HCT116 (cell line): ENCODE results near the gene CYP26B1.

Experiments
- EZH2 ChIP-seq: fragments of 200-600 bp; sonication (generic); IDR thresholded peaks from 2 replicates; pipeline ENCODE4 v1.6.1; 2017; ENCODE audit warnings: antibody characterized with exemption, mixed run types
- YY1 ChIP-seq: IDR thresholded peaks from 2 replicates; pipeline ENCODE4 v1.6.1; 2011; ENCODE audit warnings: low read length, low read depth, moderate library complexity, mild to moderate bottlenecking; ENCODE audit not compliant: insufficient replicate concordance; ENCODE audit errors: extremely low read depth
- ZNF274 ChIP-seq: fragments of 200-500 bp; sonication (Bioruptor generic); IDR thresholded peaks from 2 replicates; pipeline ENCODE4 v1.6.1; 2014; ENCODE audit warnings: mild to moderate bottlenecking, low read depth, low read length, inconsistent platforms
- TF ChIP-seq, protein P1 (sequence below), 3 experiments: fragments of 200-600 bp in 1 of 3; sonication (generic) in 1 of 3; IDR thresholded peaks in 2 of 3; conservative IDR thresholded peaks in 1 of 3; 2 replicates each; pipeline ENCODE4 v1.5.1; 2012 to 2017; ENCODE audit warnings: low read depth in 2 of 3, low read length in 2 of 3, antibody characterized with exemption in 1 of 3, borderline replicate concordance in 1 of 3, control low read depth in 1 of 3, mild to moderate bottlenecking in 1 of 3, mixed read lengths in 1 of 3, mixed run types in 1 of 3, moderate library complexity in 1 of 3; ENCODE audit not compliant: insufficient read depth in 1 of 3

DNA sequence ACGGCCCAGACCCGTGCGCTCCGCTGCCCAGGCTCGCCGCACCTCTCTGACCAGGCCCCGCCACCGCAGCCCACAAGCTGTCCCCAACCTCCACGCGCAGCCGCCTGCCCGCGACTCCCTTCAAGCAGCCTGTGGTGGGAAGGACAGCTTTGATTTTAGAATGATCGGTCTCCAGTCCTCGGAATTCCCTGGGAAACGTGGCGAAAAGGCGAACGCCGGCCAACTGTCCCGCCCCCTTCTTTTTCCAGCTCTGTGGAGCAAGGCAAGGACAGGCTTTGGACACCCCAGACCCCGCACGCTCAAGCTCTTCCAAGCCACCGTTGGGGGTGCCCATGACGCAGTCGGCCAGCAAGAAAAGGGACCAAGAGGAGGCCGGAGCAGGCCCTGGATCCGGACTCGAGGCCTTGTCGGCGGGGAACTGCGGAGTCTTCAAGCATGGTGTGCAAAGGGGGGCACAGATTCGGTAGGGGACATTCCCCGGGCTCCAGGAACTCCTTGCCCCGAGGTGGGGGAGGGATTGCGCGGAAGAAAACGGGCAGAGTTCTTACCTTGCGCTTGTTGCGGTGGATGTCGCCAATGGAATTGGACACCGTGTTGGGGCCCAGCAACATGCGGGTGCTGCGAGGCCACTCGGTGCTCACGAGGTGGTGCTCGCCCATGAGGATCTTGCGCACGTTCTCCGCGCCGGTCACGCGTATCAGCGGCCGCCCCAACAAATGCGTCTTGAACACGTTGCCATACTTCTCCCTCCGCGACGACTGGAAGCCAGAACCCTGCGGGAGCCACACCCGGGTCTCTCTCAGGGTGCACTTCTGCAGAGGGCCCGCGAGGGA lies 4.0 kb downstream of the CYP26B1 start:
- no peak for TF ChIP-seq EZH2
- TF ChIP-seq, protein P1, sequence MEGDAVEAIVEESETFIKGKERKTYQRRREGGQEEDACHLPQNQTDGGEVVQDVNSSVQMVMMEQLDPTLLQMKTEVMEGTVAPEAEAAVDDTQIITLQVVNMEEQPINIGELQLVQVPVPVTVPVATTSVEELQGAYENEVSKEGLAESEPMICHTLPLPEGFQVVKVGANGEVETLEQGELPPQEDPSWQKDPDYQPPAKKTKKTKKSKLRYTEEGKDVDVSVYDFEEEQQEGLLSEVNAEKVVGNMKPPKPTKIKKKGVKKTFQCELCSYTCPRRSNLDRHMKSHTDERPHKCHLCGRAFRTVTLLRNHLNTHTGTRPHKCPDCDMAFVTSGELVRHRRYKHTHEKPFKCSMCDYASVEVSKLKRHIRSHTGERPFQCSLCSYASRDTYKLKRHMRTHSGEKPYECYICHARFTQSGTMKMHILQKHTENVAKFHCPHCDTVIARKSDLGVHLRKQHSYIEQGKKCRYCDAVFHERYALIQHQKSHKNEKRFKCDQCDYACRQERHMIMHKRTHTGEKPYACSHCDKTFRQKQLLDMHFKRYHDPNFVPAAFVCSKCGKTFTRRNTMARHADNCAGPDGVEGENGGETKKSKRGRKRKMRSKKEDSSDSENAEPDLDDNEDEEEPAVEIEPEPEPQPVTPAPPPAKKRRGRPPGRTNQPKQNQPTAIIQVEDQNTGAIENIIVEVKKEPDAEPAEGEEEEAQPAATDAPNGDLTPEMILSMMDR (IDR thresholded peaks at IDR 0.05 in 2 of 3, conservative IDR thresholded peaks at IDR 0.05 in 1 of 3; ENCODE audit: borderline replicate concordance in 1 of 3, insufficient read depth in 1 of 3, low read depth in 2 of 3, low read length in 2 of 3): no peak
- no peak for TF ChIP-seq ZNF274
- no peak for TF ChIP-seq YY1
